Stimulated activated CD8-positive, alpha-beta memory T cell treated with anti-CD3 and anti-CD28 coated beads, Interleukin-12 subunit alpha, Interleukin-12 subunit beta, amount 100 ng/mL, for 4 hours (primary cell): ENCODE results near the gene COPZ1.
A peak's percentile ranks its signal among the peaks of the same experiment; 100 is the strongest.
"Not testable (repeated sequence)": the region's sequence is repeated elsewhere in the genome, so short reads cannot be mapped to it uniquely, and the experiment has no call there.

Source experiments
- DNase-seq: peaks from one replicate; pipeline ENCODE4 v3.0.0-alpha.2; 2020; ENCODE audit warnings: low read depth

Gene COPZ1

DNA sequence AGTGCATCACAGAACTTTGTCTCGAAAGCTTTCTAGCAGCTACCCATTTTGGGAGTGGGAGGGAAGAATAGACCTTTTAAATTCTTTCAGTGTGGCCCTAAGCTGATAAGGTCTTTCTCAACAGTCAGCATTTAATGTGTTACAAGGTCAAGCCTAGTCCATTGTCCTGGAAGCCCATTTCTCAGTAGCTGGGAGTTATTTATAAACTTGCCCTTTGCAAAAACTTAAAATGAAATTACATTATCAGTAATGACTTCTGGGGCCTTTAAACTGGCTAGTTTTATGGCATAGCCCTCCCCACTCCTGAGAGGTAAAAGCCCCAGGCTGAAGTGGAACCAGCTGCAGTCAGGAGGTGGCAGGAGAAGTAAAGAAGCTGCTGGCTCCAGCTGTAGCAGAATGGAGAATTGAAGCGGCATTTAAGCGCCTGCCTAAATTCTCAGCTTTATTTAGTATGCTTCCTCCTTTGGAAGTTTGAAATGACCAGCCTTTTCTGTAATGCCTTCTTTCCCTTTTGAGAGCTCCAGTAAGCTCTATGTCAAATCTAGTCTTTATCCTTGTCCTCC is 12.4 kb downstream of the COPZ1 start:
- no peak for DNase-seq

DNA sequence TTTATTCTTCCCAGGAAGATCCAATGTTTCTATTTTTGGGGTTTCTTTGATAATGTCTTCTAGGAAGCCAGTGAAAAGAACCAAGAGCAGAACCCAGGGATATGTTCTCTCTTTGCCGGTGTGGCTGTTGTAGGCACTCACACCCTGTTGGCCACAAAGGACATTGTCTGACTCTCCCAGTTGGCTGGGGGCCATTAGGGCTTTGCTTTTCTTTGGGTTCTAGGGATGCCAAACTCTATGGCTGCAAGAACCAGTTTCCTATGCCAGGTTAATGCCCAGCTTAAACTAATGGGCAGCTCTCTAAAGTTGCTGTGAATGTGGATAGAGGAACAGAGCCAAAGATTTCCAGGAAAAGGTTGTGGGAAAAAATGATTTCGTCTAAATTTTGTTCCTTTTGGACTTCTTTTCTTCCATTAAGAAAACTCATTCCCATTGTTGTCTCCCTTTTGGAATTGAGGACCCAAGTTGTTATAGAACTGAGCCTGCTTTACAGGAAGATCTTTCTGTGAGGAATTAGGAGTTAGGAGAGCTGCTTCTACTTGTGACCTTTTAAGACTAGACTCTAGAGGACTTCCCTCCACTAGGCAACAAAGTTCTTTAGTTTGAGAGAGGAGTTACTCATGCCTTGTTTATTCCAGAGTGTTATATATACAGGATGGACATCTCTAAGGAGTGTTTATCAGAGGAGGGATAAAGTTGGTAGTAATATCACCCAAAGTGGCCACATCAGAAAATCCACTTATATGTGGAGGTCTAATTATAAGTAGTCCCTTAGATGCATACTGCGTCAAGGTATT is 13.1 kb downstream of the COPZ1 start:
- DNase-seq: no peak

DNA sequence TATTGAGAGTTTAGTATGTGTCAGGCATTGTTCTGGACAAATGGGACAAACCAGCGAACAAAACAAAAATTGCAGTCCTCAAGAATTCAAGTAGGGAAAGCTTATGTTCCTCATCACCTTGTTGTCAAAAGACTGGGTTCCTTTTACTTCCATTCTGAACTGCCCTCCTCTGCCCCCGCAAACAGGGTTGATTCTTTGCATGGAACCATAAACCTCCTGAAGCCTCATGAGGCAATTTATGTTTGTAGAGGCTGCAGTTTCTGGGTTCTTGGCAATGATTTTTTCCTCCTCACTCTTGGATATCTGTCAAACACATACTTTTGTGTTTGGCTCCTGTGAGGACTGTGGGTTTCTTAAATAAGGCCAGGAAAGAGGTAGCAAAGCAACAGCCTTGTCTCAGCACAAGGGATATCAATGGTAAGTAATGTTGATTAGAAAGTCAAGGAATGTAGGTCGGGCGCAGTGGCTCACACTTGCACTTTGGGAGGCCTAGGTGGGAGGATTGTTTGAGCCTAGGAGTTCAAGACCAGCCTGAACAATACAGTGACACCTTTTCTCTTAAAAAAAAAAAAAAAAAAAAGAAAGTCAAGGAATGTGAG is 13.9 kb downstream of the COPZ1 start:
- DNase-seq: no peak

DNA sequence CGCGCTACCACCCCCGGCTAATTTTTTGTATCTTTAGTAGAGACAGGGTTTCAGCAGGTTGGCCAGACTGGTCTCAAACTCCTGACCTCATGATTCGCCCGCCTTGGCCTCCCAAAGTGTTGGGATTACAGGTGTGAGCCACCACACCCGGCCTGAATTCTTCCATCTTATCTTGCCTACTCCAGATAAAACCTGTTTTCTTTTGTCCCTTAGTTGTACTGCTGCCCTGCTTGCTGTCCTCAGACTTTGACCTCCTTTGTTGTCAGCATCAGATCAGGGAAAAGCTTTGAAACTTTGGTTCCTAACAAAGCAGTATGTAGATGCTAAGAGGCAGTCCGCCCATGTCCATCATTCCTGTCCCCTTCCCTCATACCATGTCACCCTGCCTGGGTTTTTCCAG is 15.9 kb downstream of the COPZ1 start:
- DNase-seq: no peak

DNA sequence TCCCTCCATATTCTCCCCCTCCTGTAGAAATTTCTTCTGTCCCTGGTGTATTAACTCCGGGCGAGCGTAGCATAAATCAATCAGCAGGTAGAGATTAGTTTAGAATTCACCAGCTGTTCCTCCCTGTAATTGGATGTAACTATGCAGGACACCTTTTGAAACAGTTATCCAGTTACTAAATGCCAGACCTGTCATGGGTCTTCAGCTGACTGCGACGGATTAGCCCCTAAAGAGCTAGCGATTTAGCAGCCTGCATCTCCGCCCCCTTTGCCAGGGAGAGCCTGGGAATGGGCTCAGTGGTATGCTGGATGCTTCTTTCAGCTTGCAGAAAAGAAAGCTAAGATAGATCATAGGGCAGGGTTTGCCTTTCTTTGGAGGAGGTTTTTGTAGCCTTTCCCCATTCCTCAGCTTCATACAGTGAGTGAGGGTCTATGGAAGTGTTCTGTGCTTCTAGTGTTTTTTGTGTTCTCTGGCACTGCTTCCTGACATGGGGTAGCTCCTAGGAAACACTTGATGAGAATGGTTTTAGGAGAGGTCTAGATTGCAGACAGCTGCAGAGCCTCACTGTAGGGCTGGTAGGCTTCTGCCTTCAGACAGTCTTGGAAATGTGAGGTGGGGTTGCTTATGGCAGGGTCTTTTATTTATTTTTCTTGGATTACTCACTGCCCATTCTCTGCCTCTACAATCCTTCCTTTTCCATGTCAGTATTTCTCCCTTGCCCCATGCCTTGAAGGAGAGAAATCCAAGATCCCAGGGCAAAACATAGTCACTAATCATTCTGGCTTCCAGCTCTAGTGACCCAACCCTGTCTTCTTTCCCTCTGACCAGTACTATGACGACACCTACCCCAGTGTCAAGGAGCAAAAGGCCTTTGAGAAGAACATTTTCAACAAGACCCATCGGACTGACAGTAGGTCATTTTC is 16.7 kb downstream of the COPZ1 start:
- DNase-seq: no peak

DNA sequence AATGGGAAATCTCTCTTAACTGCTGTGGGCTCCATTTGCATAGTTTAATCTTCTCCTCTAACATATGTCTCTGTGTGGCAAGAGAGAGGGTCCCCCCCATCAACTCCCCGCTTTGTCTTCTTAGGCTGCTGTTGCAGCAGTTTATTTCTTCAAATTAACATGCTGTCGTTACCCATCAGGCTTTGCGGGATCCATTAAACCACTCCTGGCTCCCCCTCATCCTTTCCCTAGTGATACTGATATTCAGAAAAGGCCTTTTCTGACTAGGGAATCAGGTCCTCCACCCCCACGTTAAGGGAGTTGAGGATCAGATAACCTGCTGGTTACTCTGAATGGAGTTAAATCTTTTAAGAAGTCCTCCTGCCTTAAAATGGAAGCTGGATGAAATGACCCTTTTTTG is 24.1 kb downstream of the COPZ1 start:
- DNase-seq: no peak

DNA sequence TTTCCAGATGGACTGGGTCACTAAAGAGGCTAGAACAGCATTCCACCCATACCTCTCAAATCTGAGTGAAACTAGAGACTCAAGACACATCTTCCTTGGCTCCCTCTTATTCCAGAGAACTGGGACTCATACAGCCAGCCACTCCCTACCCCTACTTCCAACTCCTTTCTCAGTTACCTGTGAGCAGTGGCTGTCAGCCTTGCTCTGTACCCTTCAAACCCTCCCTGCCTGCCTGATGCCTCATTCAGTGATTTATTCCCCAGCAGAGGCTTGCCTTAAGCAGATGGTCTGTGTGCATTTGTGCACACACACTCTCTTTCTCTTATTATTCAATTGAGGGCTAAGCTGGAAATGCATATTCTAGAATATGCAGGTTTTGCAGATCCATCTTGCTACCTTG is 24.7 kb downstream of the COPZ1 start:
- DNase-seq: no peak

DNA sequence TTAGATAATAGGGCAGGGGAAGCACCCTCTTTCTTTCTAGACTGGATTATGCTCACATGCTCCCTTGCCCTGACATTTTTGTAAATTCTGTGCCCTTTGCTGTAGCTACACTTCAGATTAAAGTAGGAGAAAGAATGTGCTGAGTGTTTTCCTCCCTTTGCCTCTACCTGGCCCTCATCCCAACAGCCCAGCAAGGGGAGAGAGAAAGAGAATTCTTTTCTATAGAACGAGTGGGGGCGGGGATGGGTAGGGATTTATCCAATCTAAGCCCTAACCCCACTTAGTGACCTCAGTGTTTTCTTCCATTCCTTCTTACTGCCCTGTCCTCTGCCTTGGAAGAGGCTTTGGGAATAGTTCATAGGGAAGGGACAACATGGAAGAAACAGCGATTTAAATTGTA is 25.8 kb downstream of the COPZ1 start:
- no peak for DNase-seq

DNA sequence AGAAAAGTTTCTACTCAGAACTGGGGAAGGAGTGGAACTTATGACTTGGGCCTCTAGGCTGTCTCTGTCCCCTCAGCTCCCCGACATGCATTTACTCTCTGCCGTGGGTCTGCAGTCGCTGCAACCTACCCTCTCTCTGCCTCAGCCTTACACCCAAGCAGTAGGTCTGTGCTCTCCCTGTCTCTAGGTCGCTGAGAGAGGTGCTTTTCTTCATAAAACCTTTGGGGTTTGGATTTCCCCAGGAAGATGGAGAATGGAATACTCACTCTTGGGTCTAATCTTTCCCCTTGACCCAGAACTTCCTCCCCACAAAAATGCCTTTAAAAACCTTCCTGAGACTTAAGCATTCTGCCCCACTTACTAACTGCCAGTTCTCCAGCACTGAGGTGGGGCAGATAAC is 26.4 kb downstream of the COPZ1 start:
- DNase-seq: no peak

DNA sequence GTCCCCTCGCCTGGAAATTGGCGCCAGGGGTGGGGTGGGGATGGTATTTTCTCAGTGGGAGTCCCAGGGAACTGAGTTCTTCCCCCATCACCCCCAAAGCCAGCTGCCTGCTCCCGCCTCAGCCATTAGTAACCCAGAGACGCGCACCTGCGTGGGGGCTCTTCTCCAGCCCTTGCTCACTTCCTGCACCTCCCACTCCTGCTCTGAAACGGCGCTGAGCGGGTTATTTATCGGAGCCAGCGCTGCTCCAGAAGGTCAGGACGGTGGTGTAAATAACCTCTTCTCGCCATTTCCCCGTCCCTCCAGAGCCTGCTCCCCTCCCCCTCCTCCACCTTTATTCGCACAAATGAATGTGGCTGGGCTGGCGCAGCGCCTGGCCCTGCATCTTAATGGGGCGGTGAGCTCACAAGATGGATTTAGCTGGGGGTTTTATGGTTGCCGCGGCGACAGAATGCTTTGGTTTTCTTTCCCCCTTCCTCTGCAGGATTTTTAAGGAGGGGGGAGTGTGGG is 27.1 kb downstream of the COPZ1 start:
- peak; percentile 11 for DNase-seq

DNA sequence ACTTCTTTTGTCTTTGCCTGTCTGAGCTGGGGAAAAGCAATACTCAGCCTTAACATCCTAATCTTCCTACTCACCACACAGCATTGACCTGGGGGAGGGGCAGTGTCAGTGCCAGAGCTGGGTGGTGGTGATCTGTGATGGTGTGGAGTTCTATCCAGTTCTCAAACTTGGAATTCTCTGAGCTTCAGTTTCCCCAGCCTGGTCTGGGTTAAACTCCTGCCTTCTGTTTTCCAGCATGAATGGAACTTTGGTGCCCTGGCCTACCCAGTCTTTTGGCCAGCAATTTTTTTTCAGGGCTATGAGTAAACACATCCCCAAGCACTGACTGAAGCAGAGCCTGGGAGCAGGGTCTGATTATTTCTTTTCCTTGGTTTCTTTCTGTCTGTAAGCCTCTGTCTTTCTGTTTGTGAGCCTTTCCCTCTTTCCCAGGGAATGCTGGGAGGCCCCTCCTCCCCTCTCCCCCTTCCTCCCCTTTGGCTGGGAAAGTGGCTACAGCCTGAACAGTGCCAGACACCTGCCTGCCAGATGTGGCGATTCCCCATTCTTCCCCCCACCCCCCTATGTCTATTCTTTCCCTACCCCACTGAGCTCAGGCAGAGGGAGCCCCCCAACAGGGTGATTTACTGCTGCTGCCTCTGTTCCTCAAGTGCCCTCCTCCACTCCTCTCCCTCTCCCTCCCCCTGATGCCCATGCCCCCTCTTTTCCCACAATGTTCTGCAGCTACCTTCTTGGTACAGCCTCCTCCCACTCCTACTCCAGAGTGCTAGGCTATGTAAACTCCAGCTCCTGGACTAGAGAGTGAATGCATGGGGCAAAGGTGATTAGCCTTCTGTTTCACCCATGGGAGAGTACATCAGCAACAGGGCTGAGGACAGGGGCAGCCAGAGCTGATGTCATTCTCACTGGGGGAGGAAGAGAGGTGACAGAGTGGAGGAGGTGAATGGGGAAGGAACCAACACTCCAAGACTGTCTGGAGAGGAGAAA is 28.3 kb downstream of the COPZ1 start:
- DNase-seq: no peak

DNA sequence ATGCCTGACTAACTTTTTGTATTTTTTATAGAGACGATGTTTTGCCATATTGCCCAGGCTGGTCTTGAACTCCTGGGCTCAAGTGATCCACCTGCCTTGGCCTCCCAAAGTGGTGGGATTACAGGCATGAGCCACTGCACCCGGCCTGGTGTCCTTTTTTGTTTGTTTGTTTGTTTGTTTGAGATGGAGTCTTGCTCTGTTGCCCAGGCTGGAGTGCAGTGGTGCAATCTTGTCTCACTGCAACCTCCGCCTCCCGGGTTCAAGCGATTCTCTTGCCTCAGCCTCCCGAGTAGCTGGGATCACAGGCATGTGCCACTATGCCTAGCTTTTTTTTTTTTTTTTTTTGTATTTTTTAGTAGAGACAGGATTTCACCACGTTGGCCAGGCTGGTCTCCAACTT is 29.3 kb downstream of the COPZ1 start:
- DNase-seq: not testable (repeated sequence)

DNA sequence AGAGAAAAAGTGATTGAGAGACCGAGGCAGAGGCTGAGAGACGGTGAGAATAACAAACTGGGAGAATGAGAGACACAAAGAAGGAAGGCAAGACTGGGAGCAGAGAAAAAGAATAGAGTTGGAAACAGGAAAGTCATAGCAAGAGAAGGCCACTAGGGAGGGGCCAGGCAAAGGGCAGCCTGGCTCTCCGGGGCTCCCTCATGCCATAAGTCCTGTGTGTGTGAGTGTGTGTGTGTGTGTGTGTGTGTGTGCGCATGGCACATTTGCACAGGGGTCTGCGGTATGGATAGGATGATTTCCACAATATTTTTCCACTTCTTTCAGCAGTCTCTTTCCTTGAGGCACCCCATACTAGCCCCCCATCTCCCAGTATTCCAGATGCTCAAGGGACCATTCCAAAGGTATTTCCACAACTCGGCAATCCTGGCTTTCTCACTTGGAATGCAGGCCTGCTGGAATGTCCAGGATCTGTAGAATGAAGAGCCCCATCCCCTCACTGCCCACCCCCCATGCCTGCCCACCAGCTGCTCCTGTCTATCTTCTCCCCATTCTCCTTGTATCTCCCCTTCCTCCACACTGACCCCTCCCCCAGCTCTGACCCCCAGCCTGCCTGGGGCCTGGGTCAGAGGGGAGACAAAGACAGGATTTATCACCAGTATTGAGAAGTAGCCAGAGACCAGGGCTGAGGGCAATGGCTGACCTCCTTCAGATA is 30.3 kb downstream of the COPZ1 start:
- DNase-seq: no peak

DNA sequence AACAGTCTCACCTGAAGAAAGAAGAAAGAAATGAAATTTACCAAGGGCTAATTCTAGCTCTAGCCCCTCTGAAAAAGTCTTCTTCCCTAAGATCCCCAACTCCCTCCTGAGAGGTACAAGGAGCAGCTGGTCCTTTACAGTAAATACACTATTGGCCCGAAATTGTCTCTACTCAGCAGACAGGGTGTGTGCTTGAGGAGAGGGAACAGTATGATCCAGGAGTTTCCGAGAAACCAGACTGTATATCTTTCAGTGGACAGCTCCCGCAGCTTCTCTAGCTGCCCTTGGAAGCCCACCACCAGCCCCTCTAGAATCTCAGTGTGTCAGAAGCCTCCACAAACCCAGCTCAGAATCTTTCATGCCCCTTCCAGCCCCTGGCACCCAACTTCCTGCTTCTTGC is 31.3 kb downstream of the COPZ1 start:
- no peak for DNase-seq

DNA sequence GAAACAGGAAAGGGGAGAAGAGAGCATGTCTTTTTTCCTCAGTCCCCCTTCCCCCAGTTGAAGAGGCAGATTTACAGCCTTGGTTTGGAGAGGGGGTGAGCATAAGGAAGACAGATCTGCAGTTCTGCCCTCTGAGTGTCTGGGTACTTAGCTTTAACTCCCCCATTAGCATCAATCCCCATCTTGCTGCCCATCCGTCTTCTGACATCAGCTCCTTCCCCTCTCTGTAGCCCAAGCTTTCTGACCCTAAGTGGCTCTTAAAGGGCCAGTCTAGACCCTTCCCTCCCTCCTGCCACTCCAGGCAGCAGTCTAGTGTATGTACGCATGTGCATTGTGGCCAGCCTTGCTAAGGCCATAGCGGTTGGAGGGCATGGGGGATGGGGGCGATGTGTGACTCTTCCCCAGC is 32.0 kb downstream of the COPZ1 start:
- DNase-seq: no peak

DNA sequence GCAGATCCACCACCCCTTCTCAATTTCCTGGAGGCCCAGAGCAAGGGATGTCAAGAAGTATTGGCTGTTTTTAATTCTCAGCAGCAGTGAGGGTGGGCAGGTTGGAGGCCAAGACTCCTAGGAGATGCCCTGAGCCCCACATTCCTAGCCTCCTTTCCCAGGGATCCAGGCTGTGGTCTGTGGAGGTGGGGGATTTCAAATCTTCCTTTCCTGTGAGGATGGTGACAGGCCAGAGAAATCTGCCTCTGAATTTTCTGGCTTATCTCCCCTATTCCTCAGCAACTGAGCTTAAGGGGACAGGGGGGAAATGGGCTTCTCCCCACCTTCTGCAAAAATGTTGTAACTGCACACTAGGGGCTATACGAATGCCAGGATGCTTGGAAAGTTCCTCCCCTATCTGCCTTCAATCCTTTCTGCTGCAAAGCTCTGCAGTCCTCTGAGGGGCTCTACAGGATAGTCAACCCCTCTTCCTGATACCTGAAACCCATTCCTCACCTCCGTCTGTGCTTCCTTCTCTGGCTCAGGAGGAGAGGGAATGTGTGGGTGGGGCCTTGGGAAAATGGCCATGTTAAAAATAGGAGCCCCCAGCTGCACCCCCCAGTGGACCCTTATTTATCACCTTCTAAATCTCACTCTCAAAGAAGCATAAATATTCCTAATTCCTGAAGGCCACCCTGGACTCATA is 32.7 kb downstream of the COPZ1 start:
- no peak for DNase-seq

DNA sequence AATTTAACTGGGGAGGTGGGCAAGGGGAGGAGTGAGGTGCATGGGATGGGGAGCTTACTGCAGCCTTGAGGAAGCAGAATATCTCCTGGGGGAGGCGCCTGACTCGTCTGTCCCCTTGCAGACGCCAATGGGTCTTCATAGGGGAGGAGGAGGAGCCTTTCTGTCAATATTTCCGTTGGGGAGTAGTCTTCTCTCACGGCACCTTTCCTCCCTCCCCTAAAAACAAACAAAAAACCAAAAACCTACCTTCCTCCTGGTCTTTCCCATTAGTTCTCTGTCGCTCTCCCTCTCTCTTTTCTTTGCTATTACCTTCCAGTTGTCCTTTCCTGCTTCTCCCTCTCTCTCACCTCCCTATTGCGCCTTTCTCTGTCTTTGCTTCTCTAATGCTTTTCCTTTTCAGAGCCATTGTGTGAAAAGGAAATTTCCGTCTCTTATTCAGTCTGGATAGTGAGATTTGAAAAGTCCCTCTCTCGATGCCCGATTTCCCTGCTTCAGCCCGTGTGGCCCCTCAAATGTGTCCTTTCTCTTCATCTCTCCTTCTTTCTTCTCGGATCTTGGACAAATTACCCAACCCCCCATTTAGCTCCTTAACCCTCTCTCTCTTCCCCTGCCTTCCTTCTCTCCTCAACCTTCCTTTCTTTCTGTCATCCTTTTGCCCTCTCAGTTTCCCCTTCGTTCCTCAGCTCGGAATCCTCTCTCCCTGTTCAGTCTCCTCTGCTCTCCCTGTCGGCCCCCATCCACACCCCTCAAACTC is 33.4 kb downstream of the COPZ1 start:
- no peak for DNase-seq

DNA sequence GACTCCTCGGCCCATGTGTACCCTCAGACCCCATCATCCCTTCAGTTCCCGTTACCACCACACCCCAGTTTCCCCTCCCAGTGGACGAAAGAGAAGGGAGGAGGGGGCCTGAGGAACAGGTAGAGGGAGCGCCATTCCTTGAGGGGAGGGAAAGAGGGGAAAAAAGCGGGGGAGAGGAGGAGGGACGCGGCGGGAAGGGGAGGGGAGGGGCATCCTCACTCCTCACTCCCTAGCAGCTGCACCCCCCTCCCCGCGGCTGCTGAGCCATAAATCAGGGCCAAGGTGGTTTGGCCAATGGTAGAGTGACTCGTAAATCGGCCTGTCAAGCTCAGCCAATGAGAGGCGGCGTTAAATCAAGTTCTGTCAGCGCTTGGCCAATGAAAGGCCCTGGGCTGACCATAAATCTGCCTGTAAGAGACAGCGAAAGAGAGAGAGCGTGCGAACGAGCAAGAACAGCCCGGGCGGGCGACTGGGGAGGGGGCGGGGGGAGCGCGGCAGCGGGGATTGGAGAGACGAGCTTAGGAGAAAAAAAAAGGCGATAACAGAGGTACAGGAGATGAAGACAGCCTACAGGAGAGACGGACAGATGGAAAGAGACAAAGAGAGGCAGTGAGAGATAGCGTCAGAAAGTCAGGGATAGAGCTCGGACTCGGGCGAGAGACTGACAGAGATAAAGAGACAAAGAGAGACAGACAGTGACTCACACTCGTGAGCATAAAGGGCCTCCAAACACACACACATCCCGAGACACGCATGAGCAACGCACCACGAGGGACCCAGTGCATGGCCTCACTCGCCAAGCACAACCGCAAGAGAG is 34.2 kb downstream of the COPZ1 start:
- DNase-seq: peak; percentile 75
